ENCODE data around the gene KIRREL3. TPM values are rescaled to one million over a fixed set of nuclear protein-coding genes. Genes with fewer than 3 reads are reported as not detected.

The KIRREL3 gene
- total RNA-seq, 3 donors from 2014 or later: 0.32 to 0.33 TPM; not detected in 1

- no peaks in the 10 kb centered on the region for H3K36me3 ChIP-seq
- no peaks in the 10 kb centered on the region for H3K9me3 ChIP-seq
- H3K27me3 ChIP-seq: no peaks in the 10 kb centered on the region
- TF ChIP-seq POLR2AphosphoS5 (IDR thresholded peaks at IDR 0.05) (no peak), POLR2A (IDR thresholded peaks at IDR 0.05) (no peak)
- TF ChIP-seq, protein P1, sequence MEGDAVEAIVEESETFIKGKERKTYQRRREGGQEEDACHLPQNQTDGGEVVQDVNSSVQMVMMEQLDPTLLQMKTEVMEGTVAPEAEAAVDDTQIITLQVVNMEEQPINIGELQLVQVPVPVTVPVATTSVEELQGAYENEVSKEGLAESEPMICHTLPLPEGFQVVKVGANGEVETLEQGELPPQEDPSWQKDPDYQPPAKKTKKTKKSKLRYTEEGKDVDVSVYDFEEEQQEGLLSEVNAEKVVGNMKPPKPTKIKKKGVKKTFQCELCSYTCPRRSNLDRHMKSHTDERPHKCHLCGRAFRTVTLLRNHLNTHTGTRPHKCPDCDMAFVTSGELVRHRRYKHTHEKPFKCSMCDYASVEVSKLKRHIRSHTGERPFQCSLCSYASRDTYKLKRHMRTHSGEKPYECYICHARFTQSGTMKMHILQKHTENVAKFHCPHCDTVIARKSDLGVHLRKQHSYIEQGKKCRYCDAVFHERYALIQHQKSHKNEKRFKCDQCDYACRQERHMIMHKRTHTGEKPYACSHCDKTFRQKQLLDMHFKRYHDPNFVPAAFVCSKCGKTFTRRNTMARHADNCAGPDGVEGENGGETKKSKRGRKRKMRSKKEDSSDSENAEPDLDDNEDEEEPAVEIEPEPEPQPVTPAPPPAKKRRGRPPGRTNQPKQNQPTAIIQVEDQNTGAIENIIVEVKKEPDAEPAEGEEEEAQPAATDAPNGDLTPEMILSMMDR (IDR thresholded peaks at IDR 0.05): no peak
- intact Hi-C loops (cut with DNase I; ENCODE audit: low total_unique reads): no loop called here
- H3K4me1 ChIP-seq: no peaks in the 10 kb centered on the region
- no peak for DNase-seq (ENCODE audit: low spot score in 2 of 2)
- no peak overlapping the region for H3K4me3 ChIP-seq
- H3K27ac ChIP-seq: no peak overlapping the region
Observed at GRCh38 chr11:126725043-126725442, 275.5 kb downstream of the KIRREL3 start.

- no peak for DNase-seq (ENCODE audit: low spot score in 2 of 2)
- intact Hi-C loops (cut with DNase I; ENCODE audit: low total_unique reads): no loop called here
- Histone ChIP-seq H3K4me1 (no peaks in the 10 kb centered on the region), H3K9me3 (no peaks in the 10 kb centered on the region), H3K27ac (no peak overlapping the region), H3K36me3 (no peaks in the 10 kb centered on the region), H3K27me3 (no peaks in the 10 kb centered on the region), H3K4me3 (no peak overlapping the region)
- TF ChIP-seq POLR2AphosphoS5 (IDR thresholded peaks at IDR 0.05): no peak
- TF ChIP-seq POLR2A (IDR thresholded peaks at IDR 0.05): no peak
- TF ChIP-seq, protein P1 (IDR thresholded peaks at IDR 0.05): no peak
Observed at GRCh38 chr11:126723665-126724045, 276.9 kb downstream of the KIRREL3 start.

DNA sequence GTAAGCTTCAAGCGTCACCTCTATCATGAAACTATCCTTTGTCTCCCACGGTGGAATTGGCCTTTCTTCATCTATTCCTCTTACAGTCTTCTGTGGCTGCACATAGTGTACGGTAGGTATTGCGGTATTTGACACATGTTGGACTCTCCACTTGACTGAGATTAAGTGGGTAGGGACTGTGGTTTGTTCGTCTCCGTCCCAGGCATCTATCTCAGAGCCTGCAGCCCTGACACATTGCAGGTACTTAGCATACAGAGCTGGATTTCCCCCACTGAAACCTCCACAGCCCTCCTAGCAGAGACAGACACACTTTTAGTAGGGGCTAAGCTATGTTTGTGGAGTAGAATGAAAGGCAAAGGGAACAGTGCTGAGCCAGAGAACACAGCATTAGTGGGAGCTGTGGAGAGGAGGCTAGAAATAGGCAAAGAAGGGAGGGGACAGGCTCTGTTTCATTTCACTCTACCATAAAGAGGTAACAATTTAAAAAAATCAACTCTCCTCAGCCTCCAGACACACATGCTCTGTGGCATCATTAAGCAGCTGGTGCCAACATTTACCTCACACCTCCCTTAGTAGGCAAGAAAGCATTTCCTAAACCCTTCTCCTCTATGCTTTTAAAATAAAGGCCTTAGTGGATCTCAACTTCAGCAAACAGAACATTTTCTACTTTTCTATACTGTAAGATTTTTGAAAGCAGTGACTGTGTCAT is 277.5 kb downstream of the KIRREL3 start:
- TF ChIP-seq POLR2A (IDR thresholded peaks at IDR 0.05) (no peak), POLR2AphosphoS5 (IDR thresholded peaks at IDR 0.05) (no peak)
- TF ChIP-seq, protein P1 (IDR thresholded peaks at IDR 0.05): no peak
- intact Hi-C loops (cut with DNase I; ENCODE audit: low total_unique reads): no loop called here
- H3K27me3 ChIP-seq: no peaks in the 10 kb centered on the region
- no peaks in the 10 kb centered on the region for H3K4me1 ChIP-seq
- no peak overlapping the region for H3K4me3 ChIP-seq
- no peak for DNase-seq (ENCODE audit: low spot score in 2 of 2)
- no peaks in the 10 kb centered on the region for H3K9me3 ChIP-seq
- H3K36me3 ChIP-seq: no peaks in the 10 kb centered on the region
- no peak overlapping the region for H3K27ac ChIP-seq

DNA sequence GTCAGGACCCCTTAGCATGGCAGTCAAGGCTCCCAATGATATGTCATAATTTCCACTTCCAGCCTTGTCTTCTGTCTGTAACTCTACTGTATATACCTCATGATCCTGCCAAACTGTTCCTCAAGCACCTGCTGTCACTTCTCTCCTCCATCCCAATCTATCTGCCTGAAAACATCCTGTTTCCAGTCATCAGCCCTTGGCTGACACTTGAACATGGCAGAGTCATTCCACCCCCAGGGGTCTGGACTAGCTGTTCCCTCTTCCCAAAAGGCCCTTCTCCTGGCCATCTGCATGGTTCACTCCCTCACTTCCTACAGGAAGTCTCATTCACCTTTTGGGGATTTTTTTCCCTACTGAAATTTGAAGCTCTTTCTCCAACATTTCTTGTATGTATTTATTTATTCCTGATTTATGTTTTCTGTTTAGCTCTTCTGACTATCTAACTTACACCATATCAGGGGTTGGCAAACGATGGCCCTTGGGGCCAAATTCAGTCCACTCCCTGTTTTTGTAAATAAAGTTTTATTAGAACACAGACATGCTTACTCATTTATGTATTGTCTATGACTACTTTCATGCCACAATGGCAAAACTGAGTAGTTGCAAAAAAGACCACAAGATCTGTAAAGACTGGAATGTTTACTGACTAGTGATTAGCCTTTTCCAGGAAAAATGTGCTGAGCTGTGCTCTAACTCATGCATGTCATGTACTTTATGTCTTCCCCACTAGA is 278.4 kb downstream of the KIRREL3 start:
- intact Hi-C loops (cut with DNase I; ENCODE audit: low total_unique reads): no loop called here
- Histone ChIP-seq H3K4me1 (no peaks in the 10 kb centered on the region), H3K27me3 (no peaks in the 10 kb centered on the region), H3K9me3 (no peaks in the 10 kb centered on the region), H3K36me3 (no peaks in the 10 kb centered on the region), H3K27ac (no peak overlapping the region), H3K4me3 (no peak overlapping the region)
- DNase-seq (ENCODE audit: low spot score in 2 of 2): no peak
- TF ChIP-seq, protein P1 (IDR thresholded peaks at IDR 0.05): no peak
- TF ChIP-seq POLR2AphosphoS5 (IDR thresholded peaks at IDR 0.05) (no peak), POLR2A (IDR thresholded peaks at IDR 0.05) (no peak)

DNA sequence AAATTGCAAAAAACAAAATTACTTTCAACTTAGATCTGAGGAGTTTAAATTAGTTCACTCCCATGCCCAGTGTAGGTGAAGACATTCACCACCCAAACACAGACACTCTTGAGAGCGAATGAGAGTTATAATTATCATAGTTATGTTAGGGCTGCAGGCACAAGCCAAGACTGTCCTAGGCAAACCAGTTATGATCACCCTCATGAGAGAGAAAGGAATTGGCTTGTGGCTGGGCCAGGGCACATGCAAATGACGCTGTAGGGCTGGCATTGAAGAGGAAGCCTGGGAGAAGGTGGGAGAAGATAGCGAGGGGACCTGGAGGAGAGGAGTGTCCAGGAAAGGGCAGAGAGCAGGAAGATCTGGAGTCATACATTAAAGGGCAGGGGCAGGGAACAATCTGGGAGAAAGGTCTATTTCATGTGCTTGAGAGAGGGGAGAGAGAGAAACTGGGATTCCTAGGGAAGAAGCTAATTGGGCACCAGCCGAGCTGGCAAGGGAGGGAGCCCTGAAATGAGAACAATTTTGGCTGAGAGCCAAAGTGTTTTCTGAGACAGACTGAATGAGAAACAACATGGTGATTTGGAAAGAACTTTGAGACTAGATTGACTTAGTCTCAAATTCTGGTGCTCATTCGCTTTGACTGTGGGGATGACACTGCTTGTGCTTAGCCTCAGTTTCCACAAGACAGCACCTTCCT is 279.9 kb downstream of the KIRREL3 start:
- H3K36me3 ChIP-seq: no peaks in the 10 kb centered on the region
- H3K4me3 ChIP-seq: no peak overlapping the region
- no peaks in the 10 kb centered on the region for H3K9me3 ChIP-seq
- intact Hi-C loops (cut with DNase I; ENCODE audit: low total_unique reads): no loop called here
- TF ChIP-seq POLR2AphosphoS5 (IDR thresholded peaks at IDR 0.05): no peak
- TF ChIP-seq POLR2A (IDR thresholded peaks at IDR 0.05): no peak
- TF ChIP-seq, protein P1 (IDR thresholded peaks at IDR 0.05): no peak
- H3K27ac ChIP-seq: no peak overlapping the region
- H3K4me1 ChIP-seq: no peaks in the 10 kb centered on the region
- no peak for DNase-seq (ENCODE audit: low spot score in 2 of 2)
- no peaks in the 10 kb centered on the region for H3K27me3 ChIP-seq
